HG03175 (cell line): ENCODE measurements around the gene SCYGR5.
"Not testable (repeated sequence)": the region's sequence is repeated elsewhere in the genome, so short reads cannot be mapped to it uniquely, and the experiment has no call there.

Experiments used
- ATAC-seq: cut with Tn5 transposase; IDR thresholded peaks from one replicate; pipeline ENCODE4 v1.9.1; 2021; ENCODE audit warnings: mild to moderate bottlenecking, moderate library complexity; ENCODE audit not compliant: unreplicated experiment

The SCYGR5 gene, protein sequence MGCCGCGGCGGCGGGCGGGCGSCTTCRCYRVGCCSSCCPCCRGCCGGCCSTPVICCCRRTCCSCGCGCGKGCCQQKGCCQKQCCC

DNA sequence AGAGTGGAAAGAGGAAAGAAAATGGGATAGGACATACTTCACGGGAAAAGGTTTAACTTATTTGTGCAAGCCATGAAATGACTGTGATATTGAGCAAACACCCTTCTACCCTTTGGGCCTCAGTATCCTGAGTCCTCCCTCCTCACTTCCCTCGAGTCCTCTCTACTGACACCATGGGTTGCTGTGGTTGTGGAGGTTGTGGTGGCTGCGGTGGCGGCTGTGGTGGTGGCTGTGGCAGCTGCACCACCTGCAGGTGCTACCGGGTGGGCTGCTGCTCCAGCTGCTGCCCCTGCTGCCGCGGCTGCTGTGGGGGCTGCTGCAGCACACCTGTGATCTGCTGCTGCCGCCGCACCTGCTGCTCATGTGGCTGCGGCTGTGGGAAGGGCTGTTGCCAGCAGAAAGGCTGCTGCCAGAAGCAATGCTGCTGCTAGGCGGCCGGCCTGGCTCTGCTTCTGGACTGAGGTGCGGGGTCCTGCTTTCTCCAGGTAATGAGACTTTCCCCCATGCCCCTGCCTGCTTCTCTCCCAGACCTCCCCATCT, at the start of gene SCYGR5:
TSS of gene SCYGR5 (plus strand) at position 174 of the 540 bp plus-strand sequence. CDS start at position 174, 0 bp downstream.
- ATAC-seq: not testable (repeated sequence)

GRCh38 chr2:227617316-227618230, 49.0 kb upstream of the SCYGR5 start, which contains the start of gene SCYGR4:
SCYGR4 (plus strand) TSS chr2:227617498; CDS start chr2:227617498, 0 bp downstream.
- ATAC-seq: no peak

DNA sequence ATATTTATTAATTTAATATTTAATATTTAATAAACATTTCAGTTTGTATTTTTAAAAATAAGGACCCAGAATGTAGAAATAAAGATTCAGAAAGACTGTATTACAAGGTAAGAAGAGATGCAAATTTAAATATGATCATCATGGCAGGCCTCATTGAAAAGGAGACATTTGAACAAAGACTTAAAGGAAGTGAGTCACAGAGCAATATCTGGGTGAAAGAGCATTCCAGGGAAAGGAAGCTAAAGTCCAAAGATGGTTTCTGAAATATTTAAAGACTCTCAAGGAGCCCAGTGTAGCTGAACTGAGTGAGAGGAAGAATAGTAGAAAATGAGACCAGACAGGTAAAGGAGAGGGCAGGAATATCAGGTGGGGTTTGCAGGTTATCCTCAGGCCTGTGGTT, 43.4 kb upstream of the SCYGR5 start:
- ATAC-seq: no peak

DNA sequence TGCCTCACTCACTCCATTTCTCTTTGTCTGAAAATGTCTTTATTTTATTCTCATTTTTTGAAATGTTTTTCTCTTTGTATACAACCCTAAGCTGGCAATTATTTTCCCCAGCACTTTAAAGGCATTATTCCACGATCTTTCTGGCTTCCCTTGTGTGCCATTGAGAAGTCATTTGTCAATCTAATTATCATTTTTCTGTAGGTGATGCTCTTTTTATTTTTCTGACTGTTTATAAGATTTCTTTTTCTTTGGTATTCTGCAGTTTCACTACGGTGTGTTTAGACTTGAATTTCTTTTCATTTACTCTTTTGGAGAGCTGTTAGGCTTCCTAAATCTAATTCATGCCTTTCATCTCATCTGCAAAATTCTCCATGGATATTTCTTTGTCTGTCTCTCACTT, 41.2 kb upstream of the SCYGR5 start:
- no peak for ATAC-seq

DNA sequence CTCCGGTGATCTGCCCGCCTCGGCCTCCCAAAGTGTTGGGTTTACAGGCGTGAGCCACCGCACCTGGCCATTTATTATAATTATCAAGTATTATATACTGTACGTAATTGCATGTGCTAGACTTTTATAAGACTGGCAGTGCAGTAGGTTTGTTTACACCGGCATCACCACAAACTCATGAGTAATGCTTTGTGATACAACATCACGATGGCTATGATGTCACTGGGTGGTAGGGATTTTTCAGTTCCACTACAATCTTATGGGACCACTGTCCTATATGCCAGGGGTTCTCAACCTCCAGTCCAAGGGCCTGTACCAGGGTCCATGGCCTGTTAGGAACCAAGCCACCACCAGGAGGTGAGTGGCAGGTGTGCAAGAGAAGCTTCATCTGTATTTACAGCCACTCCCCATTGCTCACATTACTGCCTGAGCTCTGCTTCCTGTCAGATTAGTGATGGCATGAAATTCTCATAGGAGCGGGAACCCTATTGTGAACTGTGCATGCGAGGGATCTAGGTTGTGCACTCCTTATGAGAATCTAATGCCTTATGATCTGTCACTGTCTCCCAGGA, 39.9 kb upstream of the SCYGR5 start:
- ATAC-seq: no peak

GRCh38 chr2:227627769-227628168, 38.8 kb upstream of the SCYGR5 start:
- peak; percentile 76 for ATAC-seq

GRCh38 chr2:227629435-227629834, 37.2 kb upstream of the SCYGR5 start:
- ATAC-seq: no peak

- no peak for ATAC-seq
These were observed 36.3 kb upstream of the SCYGR5 start for GRCh38 chr2:227630322-227630721.

DNA sequence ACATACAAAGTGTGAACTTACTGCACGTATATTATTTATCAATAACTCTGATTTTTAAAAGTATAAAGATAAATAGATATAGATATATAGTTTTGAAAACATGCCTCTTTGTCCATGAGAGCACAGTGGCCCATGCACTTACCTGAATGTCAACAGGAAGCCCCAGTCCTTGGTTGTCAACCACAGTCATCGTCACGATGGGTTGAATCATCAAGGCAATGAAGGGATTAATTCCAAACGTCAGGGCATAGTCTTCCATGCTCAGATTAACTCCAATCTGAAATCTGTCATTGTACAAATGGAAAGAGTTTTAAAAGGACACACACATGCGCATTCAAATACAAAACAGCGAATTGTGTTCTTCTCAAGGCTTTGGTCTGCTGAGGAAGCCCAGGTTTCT, 33.8 kb upstream of the SCYGR5 start:
- no peak for ATAC-seq

GRCh38 chr2:227634201-227634600, 32.4 kb upstream of the SCYGR5 start:
- ATAC-seq: no peak

DNA sequence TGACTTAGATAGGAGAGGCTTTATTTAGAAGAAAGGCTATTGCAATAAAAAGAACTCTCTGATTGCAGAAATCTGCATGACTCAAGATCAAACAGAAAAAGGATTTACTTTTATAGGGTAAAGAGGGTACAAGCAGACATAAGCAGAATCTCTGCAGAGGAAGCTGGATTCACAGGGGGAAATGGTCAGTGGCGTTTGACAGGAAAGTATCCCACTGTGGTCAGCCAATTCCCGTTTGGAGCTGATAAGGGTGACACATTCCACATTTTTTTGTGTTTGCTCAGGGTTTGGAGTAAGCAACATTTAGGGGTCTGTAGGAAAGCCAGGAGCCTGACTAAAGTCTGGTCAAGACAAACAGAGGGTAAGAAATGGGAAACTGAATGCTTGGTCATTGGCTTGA, 23.9 kb upstream of the SCYGR5 start:
- ATAC-seq: no peak

DNA sequence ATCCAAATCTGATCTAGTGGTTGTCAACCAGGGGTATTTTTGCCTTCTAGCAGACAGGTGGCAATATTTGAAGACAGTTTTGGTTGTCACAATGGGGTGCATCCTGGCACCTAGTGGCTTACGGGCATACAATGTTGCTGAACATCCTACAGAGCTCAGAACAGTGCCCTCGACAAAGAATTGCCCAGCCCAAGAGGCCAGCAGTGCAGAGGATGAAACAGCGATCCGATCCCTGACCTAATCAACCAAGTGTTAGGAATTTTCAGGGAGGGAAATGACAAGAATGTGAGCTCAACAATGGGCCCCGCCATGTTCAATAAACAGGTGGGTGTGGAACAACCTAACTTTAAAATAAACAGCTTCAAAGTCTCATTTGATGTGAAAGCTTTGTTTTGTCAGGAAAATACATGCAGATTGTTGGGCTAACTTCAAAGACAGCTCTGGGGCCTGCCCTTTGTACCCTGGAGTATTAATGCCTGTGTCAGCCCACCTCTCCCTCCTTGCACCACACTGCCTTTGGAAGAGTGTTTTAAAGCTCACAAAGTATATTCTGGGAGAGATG, 22.5 kb upstream of the SCYGR5 start:
- ATAC-seq: no peak

DNA sequence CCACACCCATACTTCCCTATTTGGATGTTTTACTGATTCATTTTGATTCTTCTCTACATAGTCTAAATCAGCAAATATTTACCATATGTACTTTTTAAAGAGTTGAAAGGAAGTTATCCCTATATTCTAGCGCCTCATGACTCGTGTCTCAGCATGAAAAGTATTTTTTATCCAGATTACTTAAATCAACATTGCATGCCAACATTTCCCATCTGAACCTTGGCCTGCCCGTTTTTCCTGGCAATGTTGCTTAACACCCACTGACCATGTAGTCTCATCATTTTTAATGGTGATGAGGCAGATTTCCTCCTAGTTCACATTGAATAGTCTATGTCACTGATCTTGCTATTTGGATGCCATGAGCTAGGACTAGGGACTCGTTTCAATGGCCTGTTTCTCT, 13.2 kb upstream of the SCYGR5 start:
- no peak for ATAC-seq

GRCh38 chr2:227654426-227654825, 12.2 kb upstream of the SCYGR5 start:
- no peak for ATAC-seq

- no peak for ATAC-seq
These were observed 11.2 kb upstream of the SCYGR5 start for GRCh38 chr2:227655454-227655853.

DNA sequence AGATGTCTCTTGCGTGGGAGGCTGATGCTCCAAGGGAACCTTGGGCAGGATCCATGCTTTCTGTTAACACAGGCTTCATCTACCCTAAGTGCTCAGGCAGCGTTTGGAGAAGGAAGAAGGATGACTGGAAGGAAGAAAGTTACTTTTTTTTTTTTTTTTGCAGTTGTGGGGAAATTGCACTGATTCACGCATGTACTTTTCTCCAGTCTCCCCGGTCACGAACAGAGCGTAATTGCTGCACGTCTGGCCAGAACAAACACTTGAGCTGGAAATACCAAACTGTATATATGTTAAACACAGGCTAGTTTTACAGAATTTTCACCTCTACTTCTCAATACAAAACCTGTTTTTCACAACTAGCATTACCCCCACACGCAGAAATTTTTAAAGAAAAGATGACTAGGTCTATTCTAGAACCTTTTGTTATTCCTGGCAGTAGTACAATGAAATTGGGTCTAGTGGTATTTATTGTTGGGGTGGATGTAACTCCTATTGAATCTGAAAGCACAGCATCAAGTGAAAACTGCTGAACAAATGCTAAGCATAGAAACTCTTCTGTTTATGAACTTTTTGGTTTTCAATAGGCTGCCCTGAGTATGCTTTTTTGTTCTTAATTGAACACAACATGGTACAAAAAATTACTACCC, 9.3 kb upstream of the SCYGR5 start:
- no peak for ATAC-seq

- ATAC-seq: no peak
These were observed 5.5 kb upstream of the SCYGR5 start for GRCh38 chr2:227661025-227661649.

GRCh38 chr2:227661827-227662226, 4.8 kb upstream of the SCYGR5 start:
- no peak for ATAC-seq

DNA sequence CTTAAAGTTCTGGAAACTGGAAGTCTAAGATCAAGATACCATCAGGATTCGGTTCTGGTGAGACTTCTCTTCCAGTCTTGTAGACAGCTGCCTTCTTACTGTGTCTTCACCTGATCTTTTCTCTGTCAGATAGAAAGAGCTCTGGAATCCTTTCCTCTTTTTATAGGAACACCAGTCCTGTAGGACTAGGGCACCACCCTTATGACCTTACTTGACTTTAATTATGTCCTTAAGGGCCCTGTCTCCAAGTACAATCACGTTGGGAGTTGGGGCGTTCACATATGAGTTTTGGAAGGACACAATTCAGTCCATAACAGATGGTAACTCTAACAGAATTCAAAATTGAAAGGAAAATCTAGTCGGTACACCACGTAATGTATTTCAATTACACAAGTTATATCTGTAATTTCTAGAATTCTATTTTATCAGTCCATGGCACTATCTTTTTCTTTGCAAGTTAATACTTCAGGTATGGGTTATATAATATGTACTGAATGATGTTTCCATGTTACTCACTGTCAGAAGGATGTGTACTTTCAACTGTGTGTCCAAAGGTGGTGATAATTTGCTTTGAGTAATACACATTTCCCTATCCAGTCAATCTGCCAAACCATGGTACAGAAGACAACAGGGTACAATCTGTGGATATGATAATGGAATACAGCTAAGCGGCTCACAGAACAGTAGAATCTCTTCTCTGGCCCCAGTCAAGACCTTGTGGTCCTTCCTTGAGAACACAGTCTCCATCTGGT, 1.2 kb upstream of the SCYGR5 start:
- ATAC-seq: no peak
